DOHH2 (cell line): ENCODE data around the gene NEURL1.
"Not testable (repeated sequence)": the region's sequence is repeated elsewhere in the genome, so short reads cannot be mapped to it uniquely, and the experiment has no call there.

Experiments
- H3F3A ChIP-seq: fragments of 200-600 bp; sonication (generic), shearing (Covaris generic); 2 replicates; pipeline ENCODE4 v1.6.0; 2016; ENCODE audit warnings: antibody characterized with exemption, mild to moderate bottlenecking; ENCODE audit not compliant: control insufficient read depth, insufficient read depth
- H3K27ac ChIP-seq: fragments of 200-600 bp; sonication (generic); 2 replicates; pipeline ENCODE4 v1.5.1; 2014; ENCODE audit warnings: low read depth, mild to moderate bottlenecking, low read length, moderate library complexity
- H3K27me3 ChIP-seq: fragments of 200-600 bp; sonication (generic); 2 replicates; pipeline ENCODE4 v1.6.1; 2014; ENCODE audit warnings: mild to moderate bottlenecking, low read length, mixed read lengths; ENCODE audit not compliant: control insufficient read depth
- H3K36me3 ChIP-seq: fragments of 200-600 bp; sonication (generic); 2 replicates; pipeline ENCODE4 v1.6.1; 2014; ENCODE audit warnings: mild to moderate bottlenecking, low read length, moderate library complexity, mixed read lengths; ENCODE audit not compliant: control insufficient read depth
- H3K4me1 ChIP-seq: fragments of 200-600 bp; sonication (generic); 2 replicates; pipeline ENCODE4 v1.6.1; 2014; ENCODE audit warnings: mild to moderate bottlenecking, low read length, mixed read lengths; ENCODE audit not compliant: control insufficient read depth
- H3K4me2 ChIP-seq: fragments of 200-600 bp; sonication (generic); 2 replicates; pipeline ENCODE4 v1.6.0; 2014; ENCODE audit warnings: mild to moderate bottlenecking, low read length, moderate library complexity
- H3K4me3 ChIP-seq: fragments of 200-600 bp; sonication (generic); 2 replicates; pipeline ENCODE4 v1.5.1; 2014; ENCODE audit warnings: mild to moderate bottlenecking, low read length, mixed read lengths
- H3K79me2 ChIP-seq: fragments of 200-600 bp; sonication (generic); 2 replicates; pipeline ENCODE4 v1.6.1; 2014; ENCODE audit warnings: mild to moderate bottlenecking, low read length, mixed read lengths; ENCODE audit not compliant: control insufficient read depth
- H3K9me2 ChIP-seq: fragments of 200-600 bp; sonication (generic); replicated peaks from 2 replicates; pipeline ENCODE4 v1.6.1; 2014; ENCODE audit warnings: mild to moderate bottlenecking, low read length, mixed read lengths; ENCODE audit not compliant: control insufficient read depth
- H3K9me3 ChIP-seq: fragments of 200-600 bp; sonication (generic); 2 replicates; pipeline ENCODE4 v1.6.1; 2014; ENCODE audit warnings: antibody characterized with exemption, low read length, mixed read lengths; ENCODE audit not compliant: control insufficient read depth, insufficient read depth
- H4K20me1 ChIP-seq: fragments of 200-600 bp; sonication (generic); 2 replicates; pipeline ENCODE4 v1.6.0; 2014; ENCODE audit warnings: low read depth, mild to moderate bottlenecking, antibody characterized with exemption, low read length, moderate library complexity; ENCODE audit not compliant: control insufficient read depth, insufficient read depth
- CTCF ChIP-seq: fragments of 200-600 bp; sonication (generic); IDR thresholded peaks from one replicate; pipeline ENCODE4 v1.5.1; 2014; ENCODE audit warnings: antibody characterized with exemption, mild to moderate bottlenecking, low read depth, low read length; ENCODE audit not compliant: poor library complexity, severe bottlenecking
- EZH2phosphoT487 ChIP-seq: fragments of 200-600 bp; sonication (generic); IDR thresholded peaks from 2 replicates; pipeline ENCODE4 v1.6.1; 2017; ENCODE audit warnings: borderline replicate concordance, mild to moderate bottlenecking, antibody characterized with exemption, low read length, moderate library complexity, mixed read lengths

The NEURL1 gene

GRCh38 chr10:103519798-103520197 lies 26.3 kb downstream of the NEURL1 start:
- H3K27ac ChIP-seq = no peak overlapping the region
- no peaks in the 10 kb centered on the region for H3K79me2 ChIP-seq
- no peaks in the 10 kb centered on the region for H3K27me3 ChIP-seq
- peaks cover 25% of the 10 kb centered on the region for H3K4me1 ChIP-seq
- peaks cover 6% of the 10 kb centered on the region; the same call in 1 of the 2 replicates for H3K9me3 ChIP-seq
- H4K20me1 ChIP-seq = no peaks in the 10 kb centered on the region
- H3K9me2 ChIP-seq = no peaks in the 10 kb centered on the region
- TF ChIP-seq EZH2phosphoT487 = no peak
- no peak for TF ChIP-seq CTCF
- no peak overlapping the region for H3K4me2 ChIP-seq
- H3F3A ChIP-seq = no peaks in the 10 kb centered on the region
- H3K4me3 ChIP-seq = no peak overlapping the region
- H3K36me3 ChIP-seq = no peaks in the 10 kb centered on the region

GRCh38 chr10:103522006-103522405 lies 28.5 kb downstream of the NEURL1 start:
- H3K79me2 ChIP-seq, H3K27me3 ChIP-seq, H3K9me2 ChIP-seq, H3K4me3 ChIP-seq, H4K20me1 ChIP-seq, H3K4me2 ChIP-seq, H3F3A ChIP-seq, H3K27ac ChIP-seq, H3K36me3 ChIP-seq: not testable (repeated sequence)
- Histone ChIP-seq H3K4me1 (peaks cover 29% of the 10 kb centered on the region), H3K9me3 (peaks cover 18% of the 10 kb centered on the region; the same call in 1 of the 2 replicates)

GRCh38 chr10:103523683-103524082 lies 30.2 kb downstream of the NEURL1 start:
- Histone ChIP-seq H3K4me3 (no peak overlapping the region), H4K20me1 (no peaks in the 10 kb centered on the region), H3K9me3 (peaks cover 18% of the 10 kb centered on the region; the same call in 1 of the 2 replicates), H3K79me2 (no peaks in the 10 kb centered on the region), H3K27ac (no peak overlapping the region), H3K36me3 (no peaks in the 10 kb centered on the region), H3K9me2 (no peaks in the 10 kb centered on the region), H3F3A (no peaks in the 10 kb centered on the region), H3K4me1 (peaks cover 29% of the 10 kb centered on the region), H3K27me3 (no peaks in the 10 kb centered on the region), H3K4me2 (no peak overlapping the region; the same call in 1 of the 2 replicates)
- TF ChIP-seq CTCF = no peak
- TF ChIP-seq EZH2phosphoT487 = no peak

GRCh38 chr10:103525901-103526300 lies 32.4 kb downstream of the NEURL1 start:
- H3K27ac ChIP-seq = peak overlapping the region; percentile 21; the same call in 1 of the 2 replicates
- H3K4me1 ChIP-seq = peaks cover 29% of the 10 kb centered on the region
- TF ChIP-seq CTCF = no peak
- TF ChIP-seq EZH2phosphoT487 = no peak
- H3K79me2 ChIP-seq = no peaks in the 10 kb centered on the region
- H3K9me2 ChIP-seq = no peaks in the 10 kb centered on the region
- peak overlapping the region; percentile 23; the same call in 1 of the 2 replicates for H3K4me3 ChIP-seq
- H4K20me1 ChIP-seq = no peaks in the 10 kb centered on the region
- no peaks in the 10 kb centered on the region for H3K27me3 ChIP-seq
- no peaks in the 10 kb centered on the region for H3F3A ChIP-seq
- H3K36me3 ChIP-seq = no peaks in the 10 kb centered on the region
- peak overlapping the region; percentile 30 for H3K4me2 ChIP-seq
- H3K9me3 ChIP-seq = peaks cover 27% of the 10 kb centered on the region; the same call in 1 of the 2 replicates

GRCh38 chr10:103527476-103527875 lies 34.0 kb downstream of the NEURL1 start:
- not testable (repeated sequence) for H3K27me3 ChIP-seq, H4K20me1 ChIP-seq, H3K4me3 ChIP-seq, H3K9me2 ChIP-seq, H3K27ac ChIP-seq, H3K36me3 ChIP-seq, H3K4me2 ChIP-seq, H3K79me2 ChIP-seq, H3F3A ChIP-seq
- Histone ChIP-seq H3K9me3 (peaks cover 27% of the 10 kb centered on the region; the same call in 1 of the 2 replicates), H3K4me1 (peaks cover 29% of the 10 kb centered on the region)
